B cell (primary cell): ENCODE results near the gene MSX1.

Source experiments
- EZH2 ChIP-seq: IDR thresholded peaks from 2 replicates; pipeline ENCODE4 v1.6.1; 2012; ENCODE audit warnings: borderline replicate concordance, low read depth, mild to moderate bottlenecking, moderate library complexity, low read length; ENCODE audit not compliant: insufficient read depth, poor library complexity, severe bottlenecking
- TF ChIP-seq, protein P1 (sequence below): fragments of 200-600 bp; IDR thresholded peaks from one replicate; pipeline ENCODE4 v1.8.0; 2022; ENCODE audit warnings: antibody characterized with exemption, mild to moderate bottlenecking

DNA sequence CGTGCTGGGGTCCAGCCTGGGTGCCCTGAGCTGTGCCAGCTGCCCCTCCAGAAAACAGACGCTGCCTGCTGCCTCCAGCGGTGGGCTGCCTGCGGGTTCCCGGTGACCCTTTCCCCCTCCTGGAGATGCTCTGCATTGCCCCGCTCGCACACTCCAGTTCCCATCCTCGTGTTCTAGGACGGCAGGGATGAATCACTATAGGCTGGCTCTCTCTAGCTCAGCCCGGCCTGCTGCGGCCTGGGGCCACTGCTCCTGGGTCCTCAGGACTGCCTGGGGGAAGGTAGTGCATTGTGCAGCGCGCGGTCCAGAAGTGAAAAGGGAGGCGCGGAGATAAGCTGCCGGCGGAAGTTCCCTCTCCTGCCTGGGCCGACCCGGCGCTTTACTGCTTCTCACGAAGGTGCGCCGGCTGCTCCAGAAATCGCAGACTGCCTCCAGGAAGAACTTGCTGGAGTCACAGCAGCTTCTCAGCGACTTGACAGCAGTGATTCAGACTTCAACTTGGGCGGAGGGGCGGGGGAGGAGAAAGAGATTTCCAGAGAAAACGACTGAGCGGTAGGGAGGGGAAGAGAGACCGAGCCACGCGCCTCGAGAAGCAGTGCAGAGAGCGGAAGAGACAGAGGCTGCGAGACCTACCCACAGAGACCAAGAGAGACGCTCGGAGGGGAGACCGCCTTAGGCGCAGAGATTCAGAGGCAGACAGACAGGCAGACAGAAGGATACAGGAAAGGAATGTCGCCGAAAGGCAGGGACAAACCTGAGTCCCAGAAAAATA lies 6.7 kb upstream of the MSX1 start:
- TF ChIP-seq, protein P1, sequence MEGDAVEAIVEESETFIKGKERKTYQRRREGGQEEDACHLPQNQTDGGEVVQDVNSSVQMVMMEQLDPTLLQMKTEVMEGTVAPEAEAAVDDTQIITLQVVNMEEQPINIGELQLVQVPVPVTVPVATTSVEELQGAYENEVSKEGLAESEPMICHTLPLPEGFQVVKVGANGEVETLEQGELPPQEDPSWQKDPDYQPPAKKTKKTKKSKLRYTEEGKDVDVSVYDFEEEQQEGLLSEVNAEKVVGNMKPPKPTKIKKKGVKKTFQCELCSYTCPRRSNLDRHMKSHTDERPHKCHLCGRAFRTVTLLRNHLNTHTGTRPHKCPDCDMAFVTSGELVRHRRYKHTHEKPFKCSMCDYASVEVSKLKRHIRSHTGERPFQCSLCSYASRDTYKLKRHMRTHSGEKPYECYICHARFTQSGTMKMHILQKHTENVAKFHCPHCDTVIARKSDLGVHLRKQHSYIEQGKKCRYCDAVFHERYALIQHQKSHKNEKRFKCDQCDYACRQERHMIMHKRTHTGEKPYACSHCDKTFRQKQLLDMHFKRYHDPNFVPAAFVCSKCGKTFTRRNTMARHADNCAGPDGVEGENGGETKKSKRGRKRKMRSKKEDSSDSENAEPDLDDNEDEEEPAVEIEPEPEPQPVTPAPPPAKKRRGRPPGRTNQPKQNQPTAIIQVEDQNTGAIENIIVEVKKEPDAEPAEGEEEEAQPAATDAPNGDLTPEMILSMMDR, result no peak
- no peak for TF ChIP-seq EZH2
